Measurements from ENCODE around the gene ERCC5. TPM values are rescaled to one million over a fixed set of nuclear protein-coding genes. Genes with fewer than 3 reads are reported as not detected.

Gene ERCC5
- total and polyA plus RNA-seq, 2 of the 8 experiments (the other 6 are each of a cell fraction or from before 2014, with no cell fraction given) = 3.8 to 24.4 TPM

DNA sequence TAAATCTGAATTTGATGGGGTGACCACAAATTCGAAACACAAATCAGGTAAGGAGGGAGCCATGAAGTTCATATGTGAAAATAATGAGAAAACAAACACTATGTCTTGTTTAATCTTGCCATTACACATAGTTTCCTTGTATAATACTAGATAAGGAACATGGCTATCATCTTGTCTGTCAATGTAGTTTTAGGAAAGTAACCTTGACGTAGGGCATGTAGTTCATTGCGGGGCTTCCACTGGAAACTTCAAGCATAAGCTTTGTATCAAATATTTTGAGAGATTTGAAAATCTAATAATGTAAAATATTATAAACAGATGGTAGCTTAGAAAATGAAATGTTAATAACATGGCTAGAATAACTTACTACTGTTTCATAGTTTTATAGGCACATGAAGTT, 38.1 kb upstream of the ERCC5 start (continued):
- no peak for TF ChIP-seq TBP (IDR thresholded peaks at IDR 0.05; ENCODE audit: low read depth, low read length)
- TF ChIP-seq JUN (IDR thresholded peaks at IDR 0.05; ENCODE audit: low read depth, low read length) = no peak
- no peak for TF ChIP-seq HDAC6 (IDR thresholded peaks at IDR 0.05; ENCODE audit: low read depth, low read length)
- TF ChIP-seq RXRA (IDR thresholded peaks at IDR 0.05; ENCODE audit: insufficient read depth, low read depth, low read length) = no peak
- TF ChIP-seq KDM5A (IDR thresholded peaks at IDR 0.05; ENCODE audit: low read length) = no peak
- no peak for TF ChIP-seq ASH2L (IDR thresholded peaks at IDR 0.05; ENCODE audit: low read length)
- TF ChIP-seq SRF (IDR thresholded peaks at IDR 0.05; ENCODE audit: low read depth, low read length) = no peak
- no peak for TF ChIP-seq TAF7 (optimal IDR thresholded peaks at IDR 0.05; ENCODE audit: borderline replicate concordance, low read depth, low read length)
- TF ChIP-seq BRCA1 (IDR thresholded peaks at IDR 0.05; ENCODE audit: low read depth, low read length) = no peak
